ENCODE data around the gene CSNK2A2.

CSNK2A2 gene

DNA sequence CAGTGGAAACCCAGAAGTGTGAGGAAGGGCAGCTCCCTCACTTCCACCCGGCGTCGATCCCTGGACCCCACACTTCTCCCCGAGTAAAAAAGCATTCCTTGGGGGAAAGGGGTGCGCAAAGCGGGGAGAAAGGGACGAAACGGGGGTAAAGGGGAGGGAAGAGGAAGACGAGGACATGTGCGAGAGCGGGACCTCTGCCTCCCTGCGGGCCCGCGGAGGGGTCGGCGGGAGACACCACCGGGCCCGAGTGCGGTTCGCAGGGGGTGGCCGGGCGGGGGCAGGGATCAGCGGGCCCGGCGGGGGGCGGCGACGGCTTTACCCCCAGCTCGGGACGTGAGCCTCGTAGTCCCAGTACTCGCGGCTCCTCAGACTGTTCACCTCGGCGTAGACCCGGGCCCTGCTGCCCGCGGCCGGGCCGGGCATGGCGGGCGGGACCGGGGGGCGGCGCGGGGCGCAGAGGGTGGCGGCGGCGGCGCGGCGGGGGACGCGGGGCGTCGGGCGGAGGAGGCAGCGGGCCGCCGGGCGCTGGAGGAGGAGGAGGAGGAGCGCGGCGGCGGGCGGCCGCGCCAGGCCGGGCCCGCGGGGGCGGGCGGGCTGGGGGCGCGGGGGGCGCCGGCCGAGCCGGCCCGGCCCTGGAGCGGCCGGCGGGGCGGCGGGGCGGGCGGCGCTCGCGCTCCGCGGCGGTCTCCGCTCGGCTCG, 443 bp downstream of the CSNK2A2 start:
- DNase-seq: no peak

DNA sequence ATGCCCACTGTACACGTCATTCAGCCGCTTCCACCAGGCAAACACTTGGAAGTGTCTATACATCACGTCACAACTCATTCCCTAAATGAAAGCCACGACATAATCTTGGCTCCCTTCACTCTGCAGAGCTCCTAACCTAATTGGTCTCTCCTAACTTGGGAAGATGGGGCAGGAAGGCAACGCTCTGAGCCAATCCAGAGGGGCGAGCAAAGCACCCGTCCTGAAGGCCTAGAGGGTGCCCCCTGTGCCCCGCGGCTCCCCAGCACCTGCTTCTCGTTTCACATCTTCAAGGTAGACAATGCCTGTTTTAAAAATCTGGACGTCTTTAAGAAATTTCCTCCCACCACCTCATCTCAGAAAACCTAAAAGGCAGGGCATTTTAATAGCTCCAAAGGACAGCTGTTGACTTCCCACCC, 1.0 kb downstream of the CSNK2A2 start:
- no peak for DNase-seq

DNA sequence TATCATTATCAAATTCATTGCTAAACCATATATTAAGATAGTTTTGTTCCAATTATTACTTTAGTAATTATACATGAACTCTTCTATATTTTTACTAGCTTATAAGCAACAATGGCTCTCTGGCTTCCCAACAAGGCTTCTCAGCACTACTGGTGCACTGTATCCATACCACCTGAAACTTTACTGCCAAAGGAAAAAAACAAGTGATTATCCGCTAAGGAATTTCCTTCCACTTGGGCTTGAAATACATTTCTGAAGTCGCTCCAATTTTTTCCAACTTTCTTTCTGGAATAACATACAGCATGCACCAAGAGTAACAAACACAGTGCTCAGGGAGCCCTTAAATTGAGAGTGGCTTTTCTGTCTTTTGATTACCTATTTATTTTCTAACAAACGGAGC, 2.1 kb downstream of the CSNK2A2 start:
- DNase-seq: no peak

DNA sequence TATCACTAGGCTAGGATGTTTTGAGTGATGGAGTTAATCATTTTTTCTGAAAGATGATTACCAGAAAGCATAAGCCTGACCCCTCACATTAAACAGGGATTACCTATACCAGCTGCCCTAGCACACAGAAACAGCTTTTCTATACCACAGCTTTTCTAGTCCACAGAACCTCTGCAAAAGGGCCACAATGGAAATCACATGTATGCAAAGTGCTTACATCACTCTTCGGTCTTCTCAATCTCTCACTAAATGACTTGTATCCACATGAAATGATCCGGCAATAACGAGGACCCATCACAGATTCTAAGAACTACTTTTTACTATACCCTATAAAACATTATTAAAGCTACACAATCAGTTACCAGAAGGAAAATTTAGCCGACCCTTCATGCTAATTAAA, 2.6 kb downstream of the CSNK2A2 start:
- DNase-seq: no peak

DNA sequence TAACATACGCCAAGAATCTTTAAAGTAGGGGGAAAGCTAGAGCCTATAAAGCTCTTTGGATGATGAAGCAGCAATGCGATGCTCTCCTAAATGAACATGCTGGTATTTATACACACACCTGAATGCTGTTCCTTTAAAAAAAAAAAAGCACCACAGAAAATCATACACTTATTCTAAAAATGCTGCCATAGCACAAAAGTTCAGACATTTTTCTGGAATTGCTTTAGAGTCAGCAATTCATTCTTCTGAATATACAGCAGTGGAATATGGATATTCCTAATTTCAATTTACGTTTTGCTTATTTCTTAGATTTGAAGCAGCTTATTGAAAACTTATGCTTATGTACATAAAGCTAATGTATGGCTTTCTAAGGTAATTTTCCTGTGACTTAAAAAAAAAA, 3.1 kb downstream of the CSNK2A2 start:
- no peak for DNase-seq

DNA sequence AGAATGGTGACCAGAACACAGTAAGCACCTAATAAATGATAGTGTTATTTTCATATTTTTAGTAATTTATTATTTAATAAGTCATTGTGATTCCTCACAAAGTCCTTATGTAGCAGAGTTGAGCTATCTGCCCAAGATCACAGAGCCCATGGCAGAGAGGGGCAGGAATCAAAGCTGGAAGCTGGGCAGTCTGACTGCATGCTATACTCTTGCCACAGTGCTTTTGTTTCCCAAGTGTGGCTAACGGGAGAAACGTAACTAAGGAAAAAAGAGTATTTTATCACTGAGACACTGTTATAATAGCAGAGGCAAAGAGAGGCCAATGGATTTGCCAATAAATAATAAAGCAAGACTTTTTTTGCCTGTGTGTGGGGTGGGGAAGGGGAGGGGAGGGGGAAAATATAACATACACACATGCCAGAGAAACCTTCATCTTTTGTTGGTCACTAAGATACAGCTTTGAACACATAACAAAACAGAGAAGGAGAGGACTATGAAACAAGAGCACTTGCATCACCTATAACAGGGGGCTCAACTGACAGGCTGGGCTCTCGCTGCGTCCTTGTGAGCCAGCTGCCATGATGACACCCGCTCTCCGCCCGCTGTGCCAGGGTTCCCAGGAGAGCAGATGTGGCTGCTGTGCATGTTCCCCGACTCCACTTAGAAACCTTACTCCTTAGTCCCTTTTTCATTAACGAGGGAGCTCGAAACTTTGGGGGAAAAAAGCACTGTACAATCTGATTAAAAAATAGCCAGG, 10.1 kb downstream of the CSNK2A2 start:
- DNase-seq: no peak

DNA sequence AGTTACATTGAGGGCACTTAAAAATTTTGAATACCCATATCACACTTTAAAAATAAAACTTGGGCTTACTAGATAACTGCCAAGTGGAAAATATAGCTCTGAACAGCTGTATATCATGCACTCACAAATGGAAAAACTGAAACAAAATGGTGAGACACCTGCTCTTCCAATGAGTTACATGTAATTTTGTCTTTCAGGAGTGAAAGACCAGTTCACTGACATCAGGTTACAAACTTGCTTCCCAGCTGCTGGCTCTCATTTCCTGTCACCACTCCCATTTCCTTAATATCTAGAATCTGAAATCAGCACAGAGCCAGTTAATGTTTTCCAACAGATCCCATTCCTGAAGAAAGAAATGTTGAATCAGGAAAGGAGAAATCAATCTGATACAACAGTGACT, 10.8 kb downstream of the CSNK2A2 start:
- DNase-seq: no peak

DNA sequence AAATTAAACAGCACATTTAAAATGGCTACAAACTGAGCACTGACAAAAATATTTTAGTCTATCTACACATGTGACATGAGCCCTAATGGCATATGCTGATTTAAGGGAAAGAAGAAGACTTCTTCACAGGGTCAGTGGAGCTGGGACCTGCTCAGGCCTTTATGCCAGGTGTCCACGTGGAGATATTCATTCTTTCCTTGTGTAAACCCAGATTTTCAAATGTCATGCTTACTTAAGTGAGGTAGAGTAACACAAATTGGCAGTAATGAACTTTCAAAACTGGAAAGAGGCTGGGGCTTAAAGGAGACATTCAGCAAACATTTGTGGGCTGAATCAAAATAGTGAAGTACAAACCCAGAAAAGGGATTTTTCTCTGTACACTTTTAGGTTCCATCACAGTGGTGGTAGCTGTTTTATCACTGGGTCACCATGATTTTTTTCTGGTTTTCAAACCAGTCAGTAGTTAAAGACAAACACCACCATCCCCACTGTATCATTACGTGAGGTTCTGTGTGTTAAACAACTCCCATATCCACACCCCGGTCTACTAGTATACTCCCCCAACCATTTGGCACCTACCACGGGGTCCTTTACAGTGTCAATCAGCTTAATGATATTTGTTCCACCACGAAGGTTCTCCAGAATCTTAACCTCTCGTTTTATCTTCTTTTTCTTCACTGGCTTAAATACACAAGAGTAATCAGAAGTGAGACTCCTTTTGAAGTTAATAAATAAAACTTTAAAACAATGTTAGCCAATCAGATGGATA, 11.5 kb downstream of the CSNK2A2 start:
- DNase-seq: no peak

DNA sequence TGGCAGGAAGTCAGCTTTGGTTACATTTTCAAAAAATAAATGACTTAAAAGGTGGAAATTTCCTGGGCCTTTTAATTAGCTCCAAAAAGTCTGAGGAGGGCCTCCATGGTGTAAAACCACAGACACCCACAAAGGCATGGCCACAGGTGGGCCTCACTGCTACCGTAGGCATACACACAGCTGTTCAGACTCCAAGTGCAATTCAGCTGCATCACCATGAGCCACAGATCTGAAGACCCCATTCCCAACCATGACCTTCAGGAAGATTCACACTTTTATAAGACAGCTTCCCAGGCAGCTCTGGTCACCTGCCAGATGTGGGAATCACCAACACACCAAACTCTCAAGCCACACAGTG, 20.6 kb downstream of the CSNK2A2 start:
- no peak for DNase-seq

DNA sequence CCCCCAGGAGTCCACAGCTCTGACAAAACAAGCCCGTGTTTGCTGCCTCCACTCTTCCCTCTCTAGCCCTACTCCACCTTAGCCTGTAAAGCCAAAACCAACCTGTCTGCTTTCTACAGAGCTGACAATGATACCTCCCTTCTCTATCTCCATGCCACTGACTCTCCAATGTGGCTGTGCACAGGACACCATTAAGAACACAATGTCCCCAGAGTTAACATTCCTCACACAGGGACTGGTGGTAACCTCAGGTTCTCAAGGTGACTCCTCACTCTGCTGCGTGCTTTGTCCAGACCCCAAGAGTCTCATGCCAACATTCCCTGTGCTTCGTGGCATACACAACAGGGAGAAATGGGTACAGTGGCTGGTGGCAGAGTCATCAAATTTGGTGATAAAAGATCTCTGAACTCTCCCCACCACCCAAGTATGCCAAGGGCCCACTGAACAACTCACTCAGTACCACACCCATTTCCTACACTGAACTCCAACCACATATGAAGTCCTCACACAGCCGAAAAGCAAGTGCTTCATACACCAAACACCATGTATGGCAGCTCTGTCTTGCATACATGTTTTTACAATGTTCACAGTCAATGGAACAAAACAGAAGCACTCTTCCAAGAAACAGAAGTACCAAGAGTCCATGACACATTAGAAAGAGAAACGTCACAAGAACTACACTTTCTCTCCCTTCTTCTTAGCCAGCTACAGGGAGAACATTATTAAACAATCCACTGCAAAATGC, 21.1 kb downstream of the CSNK2A2 start:
- no peak for DNase-seq

DNA sequence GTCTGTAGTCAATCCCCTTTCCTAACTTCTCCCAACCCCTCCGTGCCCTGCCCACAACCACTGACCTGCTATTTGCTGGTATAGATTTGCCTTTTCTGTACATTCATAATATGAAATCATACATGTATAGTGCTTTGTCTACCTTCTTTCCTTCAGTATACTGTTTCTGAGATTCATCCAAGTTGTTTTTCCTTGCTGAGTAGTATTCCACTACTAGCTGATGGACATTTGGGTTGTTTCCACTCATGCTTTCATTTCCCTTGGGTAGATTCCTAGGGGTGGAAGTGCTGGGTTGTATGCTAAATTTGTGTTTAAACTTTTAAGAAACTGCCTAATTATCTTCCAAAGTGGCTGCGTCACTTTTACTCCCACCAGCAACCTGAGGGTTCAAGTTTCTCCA, 27.7 kb downstream of the CSNK2A2 start:
- no peak for DNase-seq

DNA sequence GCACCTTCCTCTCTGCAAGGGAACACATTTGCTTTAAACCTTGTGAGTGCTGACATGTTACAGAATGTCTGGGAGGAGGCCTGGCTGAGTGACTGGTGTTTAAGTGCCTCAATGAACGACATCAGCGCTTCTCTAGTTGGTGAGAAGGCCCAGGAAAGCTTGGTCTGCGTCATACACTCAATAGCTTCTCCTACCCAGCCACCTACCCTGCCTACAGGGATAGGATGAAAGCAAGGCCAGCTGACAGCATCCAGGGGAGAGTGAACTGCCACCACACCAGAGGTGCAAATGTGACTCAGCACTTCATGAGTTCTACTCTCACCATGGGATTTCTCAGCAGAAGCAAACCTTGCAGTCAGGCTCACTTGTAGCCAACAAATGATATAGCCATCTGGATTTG, 37.1 kb downstream of the CSNK2A2 start:
- no peak for DNase-seq

DNA sequence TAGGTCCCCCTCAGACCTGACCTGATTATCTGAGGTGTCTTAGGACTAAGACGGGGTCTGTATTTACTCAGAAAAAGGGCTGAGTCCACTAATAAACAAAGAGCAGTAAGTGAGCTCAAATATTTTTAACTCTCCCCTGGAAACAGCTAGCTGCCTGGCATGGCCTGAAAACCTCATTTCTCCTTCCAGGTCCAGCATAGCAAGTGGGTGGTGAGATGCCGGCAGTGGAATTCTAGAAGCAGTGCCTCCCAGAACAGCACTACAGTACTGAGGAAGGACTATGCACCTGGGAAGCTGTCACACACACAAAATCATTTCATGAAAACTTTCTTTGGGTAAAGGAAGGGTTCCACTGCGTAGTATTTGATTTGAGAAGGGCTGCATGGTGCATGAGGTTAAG, 39.2 kb downstream of the CSNK2A2 start:
- no peak for DNase-seq

DNA sequence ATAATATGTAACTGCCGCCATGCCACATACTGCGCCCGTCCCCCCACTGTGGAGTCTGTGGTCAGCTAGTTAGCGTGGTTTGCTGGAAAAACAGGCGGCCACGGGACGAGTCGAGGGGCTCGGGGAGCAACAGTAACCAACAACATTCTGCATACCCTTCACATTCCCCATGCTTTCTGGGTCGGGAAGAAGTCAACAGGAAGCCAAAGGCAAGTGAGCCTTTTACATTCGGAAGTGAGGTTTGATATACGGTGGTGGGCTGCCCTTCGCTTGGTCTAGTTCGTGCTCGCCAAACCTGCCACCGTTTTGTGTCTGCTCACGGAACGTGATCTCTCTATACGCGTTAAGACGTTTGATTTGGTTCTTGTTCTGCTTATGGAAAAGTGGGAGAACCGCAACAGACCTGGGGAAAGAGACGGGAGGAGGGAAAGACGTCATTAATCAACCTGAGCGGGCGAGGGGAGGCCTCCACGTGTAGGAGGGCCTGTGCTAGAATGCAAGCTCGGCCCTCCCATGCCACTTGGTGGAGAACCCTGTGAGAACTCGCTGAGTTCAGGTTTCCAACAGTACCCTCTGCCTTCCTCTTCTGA, 39.9 kb downstream of the CSNK2A2 start:
- no peak for DNase-seq

DNA sequence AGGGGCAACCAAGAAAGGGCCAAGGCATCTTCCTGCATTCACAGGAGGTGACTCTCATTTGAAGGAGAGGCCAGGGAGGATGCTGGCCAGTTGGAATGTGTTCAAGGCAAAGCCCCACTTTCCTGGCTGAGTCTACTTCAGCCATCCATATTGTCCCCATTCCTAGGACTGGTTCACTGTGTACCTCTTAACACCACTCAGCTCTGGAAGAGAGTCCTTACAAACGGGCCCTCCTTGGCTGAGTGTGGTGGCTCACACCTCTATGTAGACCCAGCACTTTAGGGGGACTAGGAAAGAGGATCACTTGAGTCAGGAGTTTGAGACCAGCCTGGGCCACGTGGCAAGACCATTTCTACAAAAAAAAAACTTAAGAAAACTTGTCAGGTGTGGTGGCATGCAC, 40.7 kb downstream of the CSNK2A2 start:
- DNase-seq: no peak

DNA sequence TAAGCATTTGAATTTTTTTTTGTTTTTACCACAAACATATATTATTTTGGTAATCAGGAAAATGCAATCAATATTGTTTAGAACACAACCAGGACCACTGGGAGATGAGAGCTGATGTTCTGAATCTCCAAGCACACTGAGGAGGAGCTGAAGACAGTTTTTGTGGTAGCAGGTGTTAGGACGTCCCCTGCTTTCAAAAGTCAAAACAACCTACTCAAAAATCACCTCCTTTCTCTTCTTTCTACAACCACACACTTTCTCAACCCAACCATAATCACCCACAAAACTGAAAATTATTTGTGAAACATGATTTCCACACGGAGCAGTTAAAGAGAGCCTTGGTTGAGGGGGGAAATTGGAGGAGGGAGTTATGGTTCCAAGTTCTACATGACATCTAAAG, 42.1 kb downstream of the CSNK2A2 start:
- no peak for DNase-seq

DNA sequence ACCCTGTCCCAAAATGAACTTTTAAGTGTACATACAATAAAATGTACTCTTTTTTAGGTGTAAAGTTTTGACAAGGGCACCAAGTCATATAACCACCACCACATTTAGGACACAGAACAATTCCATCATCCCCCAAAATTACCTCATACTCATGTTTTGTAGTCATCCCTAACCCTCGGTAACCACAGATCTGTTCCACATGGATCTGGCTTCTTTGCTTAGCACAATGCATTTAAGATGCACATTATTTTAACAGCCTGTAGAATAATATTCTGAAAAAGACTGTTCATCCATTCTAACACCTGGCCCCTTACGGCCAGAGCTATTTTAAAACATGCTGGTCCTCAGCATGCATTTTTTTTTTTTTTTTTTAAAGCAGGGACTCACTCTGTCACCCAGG, 43.6 kb downstream of the CSNK2A2 start:
- no peak for DNase-seq

DNA sequence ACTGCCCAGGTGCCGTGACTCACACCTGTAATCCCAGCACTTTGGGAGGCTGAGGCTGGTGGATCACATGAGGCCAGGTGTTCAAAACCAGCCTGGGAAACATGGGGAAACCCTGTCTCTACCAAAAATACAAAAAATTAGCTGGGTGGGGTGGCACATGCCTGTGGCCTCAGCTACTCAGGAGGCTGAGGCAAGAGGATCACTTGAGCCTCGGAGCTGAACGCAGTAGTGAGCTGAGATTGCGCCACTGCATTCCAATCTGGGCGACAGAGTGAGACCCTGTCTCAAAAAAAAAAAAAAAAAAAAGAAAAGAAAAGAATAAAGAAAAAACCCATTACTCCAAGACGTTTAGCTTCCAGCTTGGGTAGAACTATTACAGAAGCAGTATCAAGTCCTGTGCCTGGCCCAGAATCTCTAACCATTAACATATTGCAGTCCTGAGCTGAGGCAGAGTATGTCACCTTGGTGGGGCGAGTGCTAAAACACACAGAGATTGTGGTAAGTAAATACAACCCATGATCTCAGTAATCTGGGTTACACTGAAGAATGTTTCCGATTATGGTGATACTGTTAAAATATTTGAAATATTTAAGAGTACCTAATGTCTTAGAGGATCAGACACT, 45.5 kb downstream of the CSNK2A2 start:
- DNase-seq: no peak

DNA sequence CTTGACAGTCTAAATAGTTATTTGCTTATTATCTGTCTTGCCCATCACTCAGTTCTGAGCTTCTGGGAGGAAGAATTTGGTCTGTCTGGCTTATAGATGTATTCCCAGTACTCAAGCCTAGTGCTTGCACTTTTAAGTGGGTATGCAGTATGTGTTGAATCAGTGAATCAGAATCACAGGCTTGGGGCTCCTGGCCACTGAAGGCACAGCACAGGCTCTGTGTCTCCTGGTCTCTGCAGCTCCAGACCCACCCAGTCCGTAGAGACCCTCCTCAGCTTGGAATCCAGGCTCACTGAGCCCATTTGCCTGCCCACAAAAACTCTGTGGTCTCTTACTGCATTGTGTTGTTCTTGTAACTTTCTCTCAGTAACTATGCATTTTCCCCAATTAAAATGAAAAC, 49.4 kb downstream of the CSNK2A2 start:
- DNase-seq: no peak

DNA sequence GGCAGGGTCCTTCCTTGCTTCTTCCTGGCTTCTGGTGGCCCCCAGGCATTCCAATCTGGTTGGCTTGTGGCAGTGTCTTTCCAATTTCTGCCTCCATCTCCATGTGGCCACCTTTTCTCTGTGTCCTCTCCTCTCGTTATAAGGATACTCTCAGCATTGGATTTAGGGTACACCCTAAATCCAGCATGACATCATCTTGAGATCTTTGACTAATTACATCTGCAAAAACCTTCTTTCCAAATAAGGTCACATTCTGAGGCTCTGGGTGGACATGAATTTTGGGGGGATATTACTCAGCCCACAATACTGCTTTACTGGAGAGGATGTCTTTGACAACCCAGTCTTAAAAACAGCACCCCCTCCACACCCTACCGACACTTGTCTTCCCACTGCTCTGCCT, 49.8 kb downstream of the CSNK2A2 start:
- no peak for DNase-seq

DNA sequence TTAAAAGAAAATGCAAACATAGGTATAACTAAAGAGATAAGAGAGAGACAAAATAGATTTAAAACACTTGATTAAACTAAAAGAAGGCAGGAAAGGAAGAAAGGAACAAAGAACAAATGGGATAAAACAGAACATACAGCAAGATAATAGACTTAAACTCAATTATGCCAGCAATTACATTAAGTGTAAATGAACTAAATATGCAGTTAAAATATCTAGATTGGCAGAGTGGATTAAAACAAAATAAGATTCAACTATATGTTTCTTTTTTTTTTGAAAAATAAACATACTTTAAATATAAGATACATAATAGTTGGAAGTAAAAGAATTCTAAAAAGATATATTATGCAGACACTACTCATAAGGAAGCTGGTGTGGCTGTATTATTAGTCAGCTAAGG, 59.1 kb downstream of the CSNK2A2 start:
- no peak for DNase-seq

DNA sequence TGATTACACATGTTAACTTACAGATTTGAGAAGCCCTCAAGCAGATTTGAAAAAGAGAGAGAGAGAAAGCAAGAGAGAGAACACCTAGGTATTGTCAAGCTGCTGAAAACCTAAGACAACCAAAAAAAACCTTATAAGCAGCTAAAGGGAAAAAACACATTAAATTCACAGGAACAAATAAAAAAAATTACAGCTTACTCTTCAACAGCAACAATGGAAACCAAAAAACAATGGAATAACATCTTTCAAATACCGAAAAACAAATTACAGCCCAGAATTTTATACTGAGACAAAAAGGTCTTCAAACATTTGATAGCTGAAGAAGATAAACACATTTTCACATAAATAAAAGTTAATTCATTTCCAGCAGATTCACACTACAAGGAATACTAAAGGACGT, 60.3 kb downstream of the CSNK2A2 start:
- no peak for DNase-seq
